Breast epithelium (tissue), 3 donors: ENCODE measurements around the gene RASSF7.

Experiments used
- POLR2A ChIP-seq: fragments of 450-650 bp; IDR thresholded peaks from one replicate; pipeline ENCODE4 v1.6.1; 2016; ENCODE audit warnings: antibody characterized with exemption, mild to moderate bottlenecking, moderate library complexity
- POLR2AphosphoS5 ChIP-seq, 3 donors: sonication (generic); formaldehyde crosslinking; IDR thresholded peaks; one replicate each; pipeline ENCODE4 v1.6.1; 2017; ENCODE audit warnings: antibody characterized with exemption in 3 of 3
- TF ChIP-seq, protein P1 (sequence below), 3 donors: fragments of 450-650 bp; IDR thresholded peaks; one replicate each; pipeline ENCODE4 v1.5.1; 2016 to 2017; ENCODE audit warnings: antibody characterized with exemption in 3 of 3, mild to moderate bottlenecking in 3 of 3, moderate library complexity in 3 of 3

- TF ChIP-seq, protein P1, sequence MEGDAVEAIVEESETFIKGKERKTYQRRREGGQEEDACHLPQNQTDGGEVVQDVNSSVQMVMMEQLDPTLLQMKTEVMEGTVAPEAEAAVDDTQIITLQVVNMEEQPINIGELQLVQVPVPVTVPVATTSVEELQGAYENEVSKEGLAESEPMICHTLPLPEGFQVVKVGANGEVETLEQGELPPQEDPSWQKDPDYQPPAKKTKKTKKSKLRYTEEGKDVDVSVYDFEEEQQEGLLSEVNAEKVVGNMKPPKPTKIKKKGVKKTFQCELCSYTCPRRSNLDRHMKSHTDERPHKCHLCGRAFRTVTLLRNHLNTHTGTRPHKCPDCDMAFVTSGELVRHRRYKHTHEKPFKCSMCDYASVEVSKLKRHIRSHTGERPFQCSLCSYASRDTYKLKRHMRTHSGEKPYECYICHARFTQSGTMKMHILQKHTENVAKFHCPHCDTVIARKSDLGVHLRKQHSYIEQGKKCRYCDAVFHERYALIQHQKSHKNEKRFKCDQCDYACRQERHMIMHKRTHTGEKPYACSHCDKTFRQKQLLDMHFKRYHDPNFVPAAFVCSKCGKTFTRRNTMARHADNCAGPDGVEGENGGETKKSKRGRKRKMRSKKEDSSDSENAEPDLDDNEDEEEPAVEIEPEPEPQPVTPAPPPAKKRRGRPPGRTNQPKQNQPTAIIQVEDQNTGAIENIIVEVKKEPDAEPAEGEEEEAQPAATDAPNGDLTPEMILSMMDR (IDR thresholded peaks at IDR 0.05) = no peak
- TF ChIP-seq POLR2A (no peak), POLR2AphosphoS5 (IDR thresholded peaks at IDR 0.05) (no peak)
Measured at GRCh38 chr11:597166-597725, 36.5 kb downstream of the RASSF7 start.
